CD14-positive monocyte (primary cell): ENCODE results near the gene PAPOLA. TPM values are rescaled to one million over a fixed set of nuclear protein-coding genes. Genes with fewer than 3 reads are reported as not detected.

ENCODE experiments used
- DNase-seq, 3 donors: peaks; one replicate each; pipeline ENCODE4 v3.0.0-alpha.2; 2011 to 2022
- H2AFZ ChIP-seq: 2 replicates; pipeline ENCODE4 v1.6.0; 2012; ENCODE audit warnings: mild to moderate bottlenecking, low read depth, low read length, inconsistent platforms; ENCODE audit not compliant: insufficient read depth, poor library complexity, severe bottlenecking
- H3K27ac ChIP-seq, 2 donors: 1 replicate in 1 of 2; 2 replicates in 1 of 2; pipeline ENCODE4 v1.5.1; 2012 to 2013; ENCODE audit warnings: low read length in 2 of 2, control low read depth in 1 of 2, inconsistent platforms in 1 of 2, low read depth in 1 of 2, mild to moderate bottlenecking in 1 of 2
- H3K27me3 ChIP-seq, 2 donors: one replicate each; pipeline versions ENCODE4 v1.6.0 to v1.6.1; 2011 to 2013; ENCODE audit warnings: low read length in 2 of 2; ENCODE audit not compliant: control insufficient read depth in 2 of 2, insufficient read depth in 2 of 2
- H3K36me3 ChIP-seq, 2 donors: replicated peaks in 1 of 2; 1 replicate in 1 of 2; 2 replicates in 1 of 2; pipeline versions ENCODE4 v1.5.1 to v1.6.1; 2012 to 2013; ENCODE audit warnings: low read length in 2 of 2, control low read depth in 1 of 2, inconsistent platforms in 1 of 2, mild to moderate bottlenecking in 1 of 2; ENCODE audit not compliant: insufficient read depth in 2 of 2, control insufficient read depth in 1 of 2
- H3K4me1 ChIP-seq, 2 donors: 1 replicate in 1 of 2; 2 replicates in 1 of 2; pipeline versions ENCODE4 v1.5.1 to v1.6.1; 2012 to 2013; ENCODE audit warnings: low read length in 2 of 2, control low read depth in 1 of 2, inconsistent platforms in 1 of 2, mild to moderate bottlenecking in 1 of 2, moderate library complexity in 1 of 2; ENCODE audit not compliant: insufficient read depth in 2 of 2, control insufficient read depth in 1 of 2
- H3K4me2 ChIP-seq: replicated peaks from 2 replicates; pipeline ENCODE3; 2012; ENCODE audit warnings: low read length, moderate library complexity, mild to moderate bottlenecking; ENCODE audit not compliant: poor library complexity, severe bottlenecking; ENCODE audit errors: extremely low read depth
- H3K4me3 ChIP-seq, 3 experiments: fragments of 200-600 bp in 1 of 3; sonication (generic) in 1 of 3; replicated peaks in 1 of 3; 1 replicate in 2 of 3; 2 replicates in 1 of 3; pipeline ENCODE4 v1.5.1; 2011 to 2013; ENCODE audit warnings: low read length in 3 of 3, mild to moderate bottlenecking in 3 of 3, control low read depth in 2 of 3, low read depth in 2 of 3, inconsistent platforms in 1 of 3, moderate library complexity in 1 of 3
- H3K79me2 ChIP-seq: 2 replicates; pipeline ENCODE4 v1.6.0; 2012; ENCODE audit warnings: mild to moderate bottlenecking, control low read depth, inconsistent platforms, low read length, moderate library complexity; ENCODE audit not compliant: insufficient read depth
- H3K9ac ChIP-seq: 2 replicates; pipeline ENCODE4 v1.6.0; 2017; ENCODE audit warnings: low read length, mild to moderate bottlenecking; ENCODE audit not compliant: insufficient read depth, poor library complexity, severe bottlenecking
- H3K9me3 ChIP-seq, 2 donors: replicated peaks in 1 of 2; 1 replicate in 1 of 2; 2 replicates in 1 of 2; pipeline versions ENCODE4 v1.5.1 to v1.6.1; 2012 to 2013; ENCODE audit warnings: low read length in 2 of 2, control low read depth in 1 of 2; ENCODE audit not compliant: control insufficient read depth in 1 of 2, insufficient read depth in 1 of 2
- H4K20me1 ChIP-seq: 2 replicates; pipeline ENCODE4 v1.6.0; 2012; ENCODE audit warnings: mild to moderate bottlenecking, low read length, control low read depth, moderate library complexity; ENCODE audit not compliant: insufficient read depth
- H3K27ac Mint-ChIP-seq, 7 donors: one replicate each; pipeline ENCODE4 v1.8.0; 2020; ENCODE audit warnings: mild to moderate bottlenecking in 7 of 7, mixed read lengths in 7 of 7, moderate library complexity in 6 of 7, inconsistent platforms in 2 of 7
- H3K27me3 Mint-ChIP-seq, 3 donors: one replicate each; pipeline ENCODE4 v1.8.0; 2021 to 2022; ENCODE audit warnings: low read depth in 3 of 3, mild to moderate bottlenecking in 3 of 3, mixed read lengths in 3 of 3, moderate library complexity in 3 of 3, inconsistent platforms in 1 of 3
- H3K36me3 Mint-ChIP-seq, 2 donors: one replicate each; pipeline ENCODE4 v1.8.0; 2020; ENCODE audit warnings: mixed read lengths in 2 of 2, inconsistent platforms in 1 of 2, mild to moderate bottlenecking in 1 of 2
- H3K4me1 Mint-ChIP-seq: one replicate; pipeline ENCODE4 v1.8.0; 2020; ENCODE audit warnings: mild to moderate bottlenecking, mixed read lengths
- H3K4me3 Mint-ChIP-seq, 2 donors: one replicate each; pipeline ENCODE4 v1.8.0; 2020; ENCODE audit warnings: mild to moderate bottlenecking in 2 of 2, mixed read lengths in 2 of 2, moderate library complexity in 1 of 2
- H3K9me3 Mint-ChIP-seq, 7 donors: one replicate each; pipeline ENCODE4 v1.8.0; 2020 to 2022; ENCODE audit warnings: mixed read lengths in 7 of 7, mild to moderate bottlenecking in 6 of 7, moderate library complexity in 6 of 7, inconsistent platforms in 2 of 7
- CTCF ChIP-seq: fragments of 200-600 bp; IDR thresholded peaks from one replicate; pipeline ENCODE4 v1.8.0; 2022; ENCODE audit warnings: antibody characterized with exemption, mild to moderate bottlenecking
- WGBS: methylation state at CpG from one replicate; pipeline ENCODE4 v1.1.5; 2013; ENCODE audit warnings: missing lambda C conversion rate; ENCODE audit not compliant: insufficient coverage; 5-methylcytosine and 5-hydroxymethylcytosine counted together
- intact Hi-C, 2 donors: fragments of 100-400 bp; cut with micrococcal nuclease; formaldehyde crosslinking; loops; one replicate each; pipeline versions ENCODE4 v1.15.0 to v1.15.1; 2023
- polyA plus RNA-seq, 3 donors: library from polyadenylated mRNA; depleted of rRNA in 1 of 3; unstranded in 2 of 3; stranded (reverse) in 1 of 3; fragments of 300-500 nt in 2 of 3; fragments of >200 nt in 1 of 3; fragmentation: Illumina TruSeq in 2 of 3; gene quantifications; 1 replicate in 2 of 3; 2 replicates in 1 of 3; pipeline ENCODE4 v1.2.3, GENCODE V29; 2012 to 2021

PAPOLA gene
- polyA plus RNA-seq, 3 donors: 57.9 to 87.5 (median 80.3) TPM

DNA sequence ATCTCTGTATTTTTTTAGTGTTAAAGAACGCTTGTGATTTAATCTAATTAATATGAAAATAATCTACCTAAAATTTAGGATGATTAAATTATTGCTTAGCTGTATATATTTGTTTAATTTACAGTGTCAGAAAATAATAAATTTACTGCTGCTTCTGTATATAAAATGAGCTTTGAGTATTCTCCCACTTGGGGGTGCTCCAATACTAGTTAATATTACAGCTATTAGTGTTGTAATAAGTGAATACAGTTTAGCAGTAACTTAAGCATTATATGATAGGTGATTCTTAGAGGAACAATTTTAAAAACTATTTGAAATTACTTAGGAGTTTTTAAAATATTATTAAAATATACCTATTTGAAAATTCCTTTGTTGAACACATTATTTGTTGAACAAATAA is 62.2 kb downstream of the PAPOLA start:
- intact Hi-C loops: no loop called here
- Mint-ChIP-seq H3K4me3 (no peak overlapping the region), H3K4me1 (no peaks in the 10 kb centered on the region), H3K27ac (no peak overlapping the region), H3K27me3 (no peaks in the 10 kb centered on the region), H3K36me3 (peaks cover 62 to 82% of the 10 kb centered on the region in 2 donors), H3K9me3 (no peaks in the 10 kb centered on the region)
- Histone ChIP-seq H3K4me2 (no peak overlapping the region), H3K9me3 (no peaks in the 10 kb centered on the region), H2AFZ (no peak overlapping the region), H3K9ac (no peak overlapping the region), H3K27me3 (no peaks in the 10 kb centered on the region), H3K4me3 (no peak overlapping the region), H4K20me1 (peaks cover 18% of the 10 kb centered on the region), H3K27ac (no peak overlapping the region), H3K79me2 (no peaks in the 10 kb centered on the region), H3K36me3 (peaks cover 64 to 98% of the 10 kb centered on the region in 2 donors), H3K4me1 (no peaks in the 10 kb centered on the region)
- no CpG with 5 or more reads among the region's 1 CpG for WGBS
- no peak for DNase-seq
- TF ChIP-seq CTCF: no peak

DNA sequence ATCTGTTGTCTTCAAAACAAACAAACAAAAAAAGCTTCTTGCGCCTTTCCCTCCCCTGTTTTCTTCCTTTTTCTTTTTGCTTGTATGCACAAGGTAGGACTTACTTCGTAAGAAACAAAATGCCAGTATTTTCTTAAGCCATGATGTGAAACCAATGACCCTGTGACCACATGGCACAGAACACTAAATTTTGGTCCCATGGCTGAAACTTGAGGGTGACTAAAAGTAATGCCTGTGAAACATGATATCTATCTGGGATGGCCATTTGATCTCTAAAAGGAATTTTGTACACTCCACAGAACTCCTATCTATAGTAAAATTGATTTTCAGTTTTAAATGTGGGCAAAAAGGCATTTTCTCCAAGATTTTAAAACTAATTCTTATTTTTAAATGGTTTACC is 63.6 kb downstream of the PAPOLA start:
- no peaks in the 10 kb centered on the region for H3K9me3 Mint-ChIP-seq
- no peaks in the 10 kb centered on the region for H3K4me1 ChIP-seq
- WGBS: no CpG with 5 or more reads among the region's 2 CpGs
- no peak overlapping the region for H3K27ac Mint-ChIP-seq
- H3K4me3 Mint-ChIP-seq: no peak overlapping the region
- peaks cover 62 to 78% of the 10 kb centered on the region in 2 donors for H3K36me3 Mint-ChIP-seq
- H3K4me2 ChIP-seq: no peak overlapping the region
- DNase-seq: no peak
- no peak overlapping the region for H2AFZ ChIP-seq
- H3K79me2 ChIP-seq: no peaks in the 10 kb centered on the region
- no peaks in the 10 kb centered on the region for H3K27me3 Mint-ChIP-seq
- intact Hi-C loops: no loop called here
- H3K4me1 Mint-ChIP-seq: no peaks in the 10 kb centered on the region
- peaks cover 62 to 97% of the 10 kb centered on the region in 2 donors for H3K36me3 ChIP-seq
- H3K9ac ChIP-seq: no peak overlapping the region
- no peak overlapping the region for H3K4me3 ChIP-seq
- no peak overlapping the region for H3K27ac ChIP-seq
- no peaks in the 10 kb centered on the region for H3K9me3 ChIP-seq
- no peak for TF ChIP-seq CTCF
- H4K20me1 ChIP-seq: peaks cover 21% of the 10 kb centered on the region
- no peaks in the 10 kb centered on the region for H3K27me3 ChIP-seq
